HL-60 (cell line): ENCODE data around the gene TMEM234.

Experiments
- DNase-seq, 2 experiments: peaks; one replicate each; pipeline ENCODE4 v3.0.0-alpha.2; 2010 to 2020; ENCODE audit warnings: low read depth in 1 of 2, low spot score in 1 of 2
- H3K27ac ChIP-seq: fragments of 250-450 bp; sonication (Bioruptor Pico); replicated peaks from 2 replicates; pipeline ENCODE4 v1.5.1; 2020; ENCODE audit warnings: mild to moderate bottlenecking, moderate library complexity
- H3K27me3 ChIP-seq: fragments of 250-450 bp; sonication (Bioruptor Pico); 2 replicates; pipeline ENCODE4 v1.5.1; 2021; ENCODE audit warnings: mild to moderate bottlenecking, moderate library complexity; ENCODE audit not compliant: insufficient read depth, poor library complexity, severe bottlenecking
- H3K4me3 ChIP-seq: replicated peaks from 2 replicates; pipeline ENCODE4 v1.5.1; 2011; ENCODE audit warnings: mild to moderate bottlenecking, control low read depth, low read length; ENCODE audit not compliant: insufficient read depth
- CTCF ChIP-seq: IDR thresholded peaks from one replicate; pipeline ENCODE4 v1.5.1; 2011; ENCODE audit warnings: low read length, control low read depth, inconsistent platforms; ENCODE audit not compliant: insufficient read depth
- GABPA ChIP-seq: IDR thresholded peaks from 2 replicates; pipeline ENCODE4 v1.6.1; 2012; ENCODE audit warnings: low read depth
- POLR2AphosphoS5 ChIP-seq: IDR thresholded peaks from 2 replicates; pipeline ENCODE4 v1.6.1; 2012; ENCODE audit warnings: low read depth
- REST ChIP-seq: IDR thresholded peaks from 2 replicates; pipeline ENCODE4 v1.6.1; 2012; ENCODE audit warnings: low read depth; ENCODE audit not compliant: insufficient replicate concordance
- SPI1 ChIP-seq: IDR thresholded peaks from 2 replicates; pipeline ENCODE4 v1.6.1; 2012; ENCODE audit warnings: low read depth, mild to moderate bottlenecking, borderline replicate concordance

Gene TMEM234

GRCh38 chr1:32256473-32257226 lies 34.5 kb upstream of the TMEM234 start:
- TF ChIP-seq REST (no peak), SPI1 (no peak), POLR2AphosphoS5 (no peak), GABPA (no peak), CTCF (no peak)
- H3K27ac ChIP-seq = no peak overlapping the region
- no peak overlapping the region for H3K4me3 ChIP-seq
- DNase-seq = no peak
- H3K27me3 ChIP-seq = no peaks in the 10 kb centered on the region

GRCh38 chr1:32255072-32256071 lies 33.2 kb upstream of the TMEM234 start:
- H3K4me3 ChIP-seq = no peak overlapping the region
- no peak for DNase-seq

More at GRCh38 chr1:32255072-32256071, 33.2 kb upstream of the TMEM234 start:
- Histone ChIP-seq H3K27me3 (no peaks in the 10 kb centered on the region), H3K27ac (no peak overlapping the region)
- TF ChIP-seq REST (no peak), POLR2AphosphoS5 (no peak), CTCF (no peak), SPI1 (no peak), GABPA (no peak)
